Measurements from ENCODE around the gene TRIM44.

DNA sequence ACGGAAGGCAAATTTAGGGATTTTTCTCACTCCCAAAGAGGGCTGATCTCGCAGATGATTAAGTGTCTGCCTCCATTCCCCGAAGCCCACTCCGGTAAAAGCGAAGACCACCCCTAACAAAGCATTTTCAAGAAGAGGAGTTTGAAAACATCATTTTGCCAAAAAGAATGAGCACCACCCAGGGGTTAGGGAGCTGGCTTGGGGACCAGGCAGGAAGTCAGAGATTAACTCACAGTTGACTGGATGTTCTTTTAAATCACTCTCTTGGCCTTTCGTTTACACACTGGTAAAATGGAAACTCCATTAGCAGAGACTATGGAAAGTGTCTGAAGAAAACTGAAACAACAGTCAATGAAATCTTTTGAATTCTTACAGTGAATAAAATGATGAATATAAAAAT is 7.9 kb upstream of the TRIM44 start:
- TF ChIP-seq POLR2A (IDR thresholded peaks at IDR 0.05) = no peak
- TF ChIP-seq, protein P1, sequence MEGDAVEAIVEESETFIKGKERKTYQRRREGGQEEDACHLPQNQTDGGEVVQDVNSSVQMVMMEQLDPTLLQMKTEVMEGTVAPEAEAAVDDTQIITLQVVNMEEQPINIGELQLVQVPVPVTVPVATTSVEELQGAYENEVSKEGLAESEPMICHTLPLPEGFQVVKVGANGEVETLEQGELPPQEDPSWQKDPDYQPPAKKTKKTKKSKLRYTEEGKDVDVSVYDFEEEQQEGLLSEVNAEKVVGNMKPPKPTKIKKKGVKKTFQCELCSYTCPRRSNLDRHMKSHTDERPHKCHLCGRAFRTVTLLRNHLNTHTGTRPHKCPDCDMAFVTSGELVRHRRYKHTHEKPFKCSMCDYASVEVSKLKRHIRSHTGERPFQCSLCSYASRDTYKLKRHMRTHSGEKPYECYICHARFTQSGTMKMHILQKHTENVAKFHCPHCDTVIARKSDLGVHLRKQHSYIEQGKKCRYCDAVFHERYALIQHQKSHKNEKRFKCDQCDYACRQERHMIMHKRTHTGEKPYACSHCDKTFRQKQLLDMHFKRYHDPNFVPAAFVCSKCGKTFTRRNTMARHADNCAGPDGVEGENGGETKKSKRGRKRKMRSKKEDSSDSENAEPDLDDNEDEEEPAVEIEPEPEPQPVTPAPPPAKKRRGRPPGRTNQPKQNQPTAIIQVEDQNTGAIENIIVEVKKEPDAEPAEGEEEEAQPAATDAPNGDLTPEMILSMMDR (IDR thresholded peaks at IDR 0.05) = no peak

All from esophagus squamous epithelium (tissue), 4 donors.